AG09309 (cell line): ENCODE data around the gene PPP3CA.

Source experiments
- DNase-seq: peaks from one replicate; pipeline ENCODE4 v3.0.0-alpha.2; 2010; ENCODE audit warnings: low read depth
- H3K4me3 ChIP-seq: 2 replicates; pipeline ENCODE4 v1.5.1; 2011; ENCODE audit warnings: mild to moderate bottlenecking, low read depth, low read length, moderate library complexity; ENCODE audit not compliant: control insufficient read depth
- CTCF ChIP-seq: IDR thresholded peaks from 2 replicates; pipeline ENCODE4 v1.5.1; 2011; ENCODE audit warnings: mild to moderate bottlenecking, low read depth, low read length, inconsistent platforms; ENCODE audit not compliant: insufficient read depth, control insufficient read depth; ENCODE audit errors: missing control alignments

Gene PPP3CA

GRCh38 chr4:101200561-101200960 is 146.8 kb downstream of the PPP3CA start:
- DNase-seq, result peak; percentile 79
- no peak overlapping the region for H3K4me3 ChIP-seq
- TF ChIP-seq CTCF, result no peak

- no peak for TF ChIP-seq CTCF
- DNase-seq, result peak; percentile 14
- H3K4me3 ChIP-seq, result no peak overlapping the region
These were observed 147.6 kb downstream of the PPP3CA start for GRCh38 chr4:101199507-101200285.

GRCh38 chr4:101198682-101199339 is 148.5 kb downstream of the PPP3CA start:
- no peak for DNase-seq
- TF ChIP-seq CTCF, result no peak

GRCh38 chr4:101197350-101197749 is 150.0 kb downstream of the PPP3CA start:
- no peak overlapping the region for H3K4me3 ChIP-seq
- no peak for TF ChIP-seq CTCF
- no peak for DNase-seq

More at GRCh38 chr4:101198682-101199339, 148.5 kb downstream of the PPP3CA start:
- H3K4me3 ChIP-seq, result no peak overlapping the region

GRCh38 chr4:101192244-101192643 is 155.1 kb downstream of the PPP3CA start:
- TF ChIP-seq CTCF, result no peak
- DNase-seq, result no peak
- no peak overlapping the region for H3K4me3 ChIP-seq

GRCh38 chr4:101191302-101192098 is 155.8 kb downstream of the PPP3CA start:
- no peak overlapping the region for H3K4me3 ChIP-seq
- peak; percentile 53 for DNase-seq
- TF ChIP-seq CTCF, result no peak
